ENCODE measurements around the gene NUP88.

NUP88 gene

DNA sequence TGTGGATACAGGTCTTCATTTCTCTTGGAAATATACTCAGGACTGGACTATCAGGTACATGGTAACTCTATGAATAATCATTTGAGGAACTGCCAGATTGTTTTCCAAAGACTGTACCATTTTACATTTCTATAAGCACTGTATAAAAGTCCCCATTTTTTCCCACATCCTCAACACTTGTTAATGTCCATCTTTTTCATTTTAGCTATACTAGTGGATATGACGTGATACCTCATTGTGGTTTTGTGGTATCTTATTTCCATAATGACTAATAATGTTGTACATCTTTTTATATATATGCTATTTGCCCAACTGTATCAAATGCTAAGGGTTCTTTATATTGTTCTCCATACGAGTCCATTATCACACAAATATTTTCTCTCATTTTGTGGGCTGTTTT, 22.9 kb downstream of the NUP88 start:
- peaks cover 63% of the 10 kb centered on the region for H3K36me3 Mint-ChIP-seq (ENCODE audit: low read depth)

DNA sequence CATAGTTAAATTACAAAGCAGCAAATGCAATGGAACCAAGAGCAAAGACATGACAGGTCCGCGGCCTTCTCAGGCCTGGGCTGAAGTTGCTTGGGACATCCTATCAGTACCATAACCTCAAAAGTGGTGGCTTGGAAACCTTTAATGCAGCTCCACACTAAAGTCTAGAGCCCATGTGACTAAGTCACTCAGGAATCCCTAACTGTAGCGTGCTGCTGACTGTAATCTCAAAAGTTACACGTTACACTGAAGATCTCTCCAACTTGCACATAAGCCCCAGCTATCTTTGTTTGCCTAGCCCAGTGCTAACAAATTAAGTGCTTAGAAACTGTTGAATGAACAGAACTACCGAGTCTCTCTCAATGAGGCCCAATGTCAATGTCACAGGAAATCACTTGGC, 27.8 kb downstream of the NUP88 start:
- Mint-ChIP-seq H3K9me3 (no peaks in the 10 kb centered on the region), H3K4me1 (ENCODE audit: low read depth) (peaks cover 11% of the 10 kb centered on the region), H3K27me3 (no peaks in the 10 kb centered on the region), H3K27ac (peak overlapping the region; percentile 19), H3K4me3 (no peak overlapping the region), H3K36me3 (ENCODE audit: low read depth) (peaks cover 72% of the 10 kb centered on the region)

More for the DNA sequence above, 22.9 kb downstream of the NUP88 start:
- H3K4me3 Mint-ChIP-seq: no peak overlapping the region
- H3K27ac Mint-ChIP-seq: peak overlapping the region; percentile 72
- H3K27me3 Mint-ChIP-seq: no peaks in the 10 kb centered on the region
- no peaks in the 10 kb centered on the region for H3K9me3 Mint-ChIP-seq
- peaks cover 16% of the 10 kb centered on the region for H3K4me1 Mint-ChIP-seq (ENCODE audit: low read depth)

GRCh38 chr17:5381542-5381941, 37.9 kb downstream of the NUP88 start:
- Mint-ChIP-seq H3K4me1 (ENCODE audit: low read depth) (peaks cover 3% of the 10 kb centered on the region), H3K27ac (peak overlapping the region; percentile 85), H3K36me3 (ENCODE audit: low read depth) (peaks cover 89% of the 10 kb centered on the region), H3K4me3 (no peak overlapping the region), H3K9me3 (no peaks in the 10 kb centered on the region), H3K27me3 (no peaks in the 10 kb centered on the region)

DNA sequence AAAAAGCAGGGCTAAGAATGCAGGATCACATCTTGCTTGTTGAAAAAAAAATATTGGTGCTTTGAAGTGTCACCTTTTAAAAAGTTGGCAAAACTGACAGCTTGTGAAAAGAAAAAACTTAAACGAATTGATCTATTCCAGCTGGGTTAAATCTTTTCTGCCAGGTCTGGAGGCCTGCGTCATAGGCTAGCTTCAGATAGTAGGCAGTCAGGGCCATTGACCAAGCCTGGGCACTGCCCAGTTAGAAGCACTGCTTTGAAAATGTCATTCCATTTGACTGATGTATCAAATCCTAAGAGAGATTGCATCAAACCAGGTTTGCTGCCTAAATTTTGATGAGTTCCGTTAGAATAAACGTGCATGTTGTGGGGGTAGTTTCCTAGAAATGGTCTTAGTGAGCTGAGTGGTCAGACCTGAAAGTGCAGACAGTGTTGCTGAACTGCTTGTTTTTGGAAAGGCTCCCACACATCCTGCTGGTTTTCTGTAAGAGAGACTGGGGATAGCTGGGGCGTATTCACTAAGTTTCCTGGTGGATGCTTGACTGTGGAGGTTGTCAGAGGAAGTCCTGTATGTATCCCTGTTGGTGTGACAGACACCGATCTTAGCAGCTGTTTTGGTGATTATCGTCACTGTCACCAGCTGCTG, 38.8 kb downstream of the NUP88 start:
- Mint-ChIP-seq H3K27ac (peak overlapping the region; percentile 53), H3K36me3 (ENCODE audit: low read depth) (peaks cover 89% of the 10 kb centered on the region), H3K4me1 (ENCODE audit: low read depth) (peaks cover 3% of the 10 kb centered on the region), H3K4me3 (no peak overlapping the region), H3K9me3 (no peaks in the 10 kb centered on the region), H3K27me3 (no peaks in the 10 kb centered on the region)

- peak overlapping the region; percentile 69 for H3K27ac Mint-ChIP-seq
- no peak overlapping the region for H3K4me3 Mint-ChIP-seq
- H3K4me1 Mint-ChIP-seq (ENCODE audit: low read depth): peaks cover 3% of the 10 kb centered on the region
- no peaks in the 10 kb centered on the region for H3K27me3 Mint-ChIP-seq
- no peaks in the 10 kb centered on the region for H3K9me3 Mint-ChIP-seq
- peaks cover 79% of the 10 kb centered on the region for H3K36me3 Mint-ChIP-seq (ENCODE audit: low read depth)
These were observed 39.9 kb downstream of the NUP88 start for GRCh38 chr17:5379351-5380107.

- H3K36me3 Mint-ChIP-seq (ENCODE audit: low read depth): peaks cover 75% of the 10 kb centered on the region
These were observed 40.8 kb downstream of the NUP88 start for GRCh38 chr17:5378566-5379207.

DNA sequence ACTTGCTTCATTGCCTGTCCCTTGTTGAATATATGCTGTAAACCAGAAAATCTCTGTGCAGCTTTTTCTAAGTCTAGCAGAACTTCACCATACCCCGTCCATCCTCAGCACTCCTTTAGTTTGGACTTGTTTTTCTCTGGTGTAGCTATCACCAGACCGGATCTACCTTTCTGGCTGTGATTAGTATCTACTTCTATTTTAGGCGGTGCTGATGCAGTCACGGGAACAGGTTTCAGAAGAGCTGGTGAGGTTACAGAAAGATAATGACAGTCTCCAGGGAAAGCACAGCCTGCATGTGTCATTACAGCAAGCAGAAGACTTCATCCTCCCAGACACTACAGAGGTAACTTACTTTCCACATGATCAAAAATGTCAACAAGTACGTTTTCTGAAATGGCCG, 46.4 kb downstream of the NUP88 start:
- Mint-ChIP-seq H3K27ac (no peak overlapping the region), H3K27me3 (no peaks in the 10 kb centered on the region), H3K36me3 (ENCODE audit: low read depth) (peaks cover 57% of the 10 kb centered on the region), H3K4me3 (no peak overlapping the region), H3K4me1 (ENCODE audit: low read depth) (peaks cover under 1% of the 10 kb centered on the region), H3K9me3 (no peaks in the 10 kb centered on the region)

More at GRCh38 chr17:5378566-5379207, 40.8 kb downstream of the NUP88 start:
- Mint-ChIP-seq H3K4me3 (no peak overlapping the region), H3K4me1 (ENCODE audit: low read depth) (peaks cover 3% of the 10 kb centered on the region), H3K27me3 (no peaks in the 10 kb centered on the region), H3K9me3 (no peaks in the 10 kb centered on the region), H3K27ac (peak overlapping the region; percentile 73)

- Mint-ChIP-seq H3K27ac (no peak overlapping the region), H3K4me3 (no peak overlapping the region), H3K36me3 (ENCODE audit: low read depth) (peaks cover 49% of the 10 kb centered on the region), H3K4me1 (ENCODE audit: low read depth) (no peaks in the 10 kb centered on the region), H3K9me3 (no peaks in the 10 kb centered on the region), H3K27me3 (no peaks in the 10 kb centered on the region)
These were observed 49.1 kb downstream of the NUP88 start for GRCh38 chr17:5370411-5370810.

- no peak overlapping the region for H3K27ac Mint-ChIP-seq
- no peaks in the 10 kb centered on the region for H3K9me3 Mint-ChIP-seq
- H3K4me3 Mint-ChIP-seq: no peak overlapping the region
- no peaks in the 10 kb centered on the region for H3K4me1 Mint-ChIP-seq (ENCODE audit: low read depth)
- H3K27me3 Mint-ChIP-seq: no peaks in the 10 kb centered on the region
- H3K36me3 Mint-ChIP-seq (ENCODE audit: low read depth): peaks cover 54% of the 10 kb centered on the region
These were observed 53.6 kb downstream of the NUP88 start for GRCh38 chr17:5365831-5366230.

DNA sequence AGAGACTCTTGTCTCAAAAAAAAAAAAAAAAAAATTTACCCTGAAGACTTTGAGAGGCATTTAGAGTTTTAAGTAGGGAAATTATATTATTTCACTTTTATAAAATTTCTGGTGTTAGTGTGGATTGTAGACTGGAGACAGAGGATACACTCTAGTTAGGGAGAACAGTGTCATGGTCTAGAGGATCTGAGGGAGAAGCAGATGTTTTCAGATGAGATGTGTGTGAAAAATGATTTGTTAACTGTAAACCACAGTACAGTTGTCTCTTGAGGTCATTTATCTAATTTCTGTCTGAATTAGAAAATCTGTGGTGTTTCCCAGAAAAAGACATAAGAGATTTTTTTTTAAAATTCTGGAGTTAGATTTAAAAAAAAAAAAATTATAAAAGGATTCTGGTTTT, 54.8 kb downstream of the NUP88 start:
- Mint-ChIP-seq H3K9me3 (no peaks in the 10 kb centered on the region), H3K27ac (peak overlapping the region; percentile 73), H3K4me3 (no peak overlapping the region), H3K36me3 (ENCODE audit: low read depth) (peaks cover 52% of the 10 kb centered on the region), H3K4me1 (ENCODE audit: low read depth) (no peaks in the 10 kb centered on the region), H3K27me3 (no peaks in the 10 kb centered on the region)

DNA sequence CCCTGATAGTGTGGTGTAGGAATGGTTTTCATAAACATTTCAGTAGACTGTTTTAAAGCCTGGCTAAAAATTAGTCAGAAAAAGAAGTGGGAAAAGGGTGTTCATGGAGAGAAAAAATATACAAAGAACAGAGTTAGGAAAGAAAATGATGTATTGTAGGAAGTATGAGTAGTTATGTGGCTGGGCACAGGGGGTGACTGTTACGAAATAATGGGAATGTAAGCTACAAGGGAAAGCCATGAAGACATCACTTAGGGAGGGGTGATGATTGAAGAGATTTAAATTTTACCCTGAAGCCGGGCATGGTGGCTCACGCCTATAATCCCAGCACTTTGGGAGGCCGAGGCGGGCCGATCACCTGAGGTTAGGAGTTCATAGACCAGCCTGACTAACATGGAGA, 55.3 kb downstream of the NUP88 start:
- Mint-ChIP-seq H3K4me3 (no peak overlapping the region), H3K27me3 (no peaks in the 10 kb centered on the region), H3K4me1 (ENCODE audit: low read depth) (no peaks in the 10 kb centered on the region), H3K36me3 (ENCODE audit: low read depth) (peaks cover 52% of the 10 kb centered on the region), H3K27ac (peak overlapping the region; percentile 54), H3K9me3 (no peaks in the 10 kb centered on the region)

- Mint-ChIP-seq H3K36me3 (ENCODE audit: low read depth) (peaks cover 51% of the 10 kb centered on the region), H3K4me1 (ENCODE audit: low read depth) (no peaks in the 10 kb centered on the region), H3K27me3 (no peaks in the 10 kb centered on the region), H3K27ac (no peak overlapping the region), H3K4me3 (no peak overlapping the region), H3K9me3 (no peaks in the 10 kb centered on the region)
These were observed 57.2 kb downstream of the NUP88 start for GRCh38 chr17:5362162-5362811.

DNA sequence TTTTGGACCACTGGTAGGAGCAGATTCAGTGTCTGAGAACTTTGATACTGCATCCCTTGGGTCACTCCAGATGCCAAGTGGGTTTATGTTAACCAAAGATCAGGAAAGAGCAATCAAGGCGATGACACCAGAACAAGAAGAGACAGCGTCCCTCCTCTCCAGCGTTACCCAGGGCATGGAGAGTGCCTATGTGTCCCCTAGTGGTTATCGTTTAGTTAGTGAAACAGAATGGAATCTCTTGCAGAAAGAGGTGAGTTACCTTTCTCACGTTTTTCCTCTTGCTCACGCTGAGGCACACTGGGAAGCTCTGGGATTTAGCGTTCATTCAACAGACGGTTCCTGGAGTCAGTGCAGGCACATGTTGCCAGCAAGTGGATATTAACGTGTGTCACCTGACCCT, 58.0 kb downstream of the NUP88 start:
- Mint-ChIP-seq H3K27me3 (no peaks in the 10 kb centered on the region), H3K36me3 (ENCODE audit: low read depth) (peaks cover 55% of the 10 kb centered on the region), H3K4me3 (no peak overlapping the region), H3K27ac (no peak overlapping the region), H3K9me3 (no peaks in the 10 kb centered on the region), H3K4me1 (ENCODE audit: low read depth) (no peaks in the 10 kb centered on the region)

DNA sequence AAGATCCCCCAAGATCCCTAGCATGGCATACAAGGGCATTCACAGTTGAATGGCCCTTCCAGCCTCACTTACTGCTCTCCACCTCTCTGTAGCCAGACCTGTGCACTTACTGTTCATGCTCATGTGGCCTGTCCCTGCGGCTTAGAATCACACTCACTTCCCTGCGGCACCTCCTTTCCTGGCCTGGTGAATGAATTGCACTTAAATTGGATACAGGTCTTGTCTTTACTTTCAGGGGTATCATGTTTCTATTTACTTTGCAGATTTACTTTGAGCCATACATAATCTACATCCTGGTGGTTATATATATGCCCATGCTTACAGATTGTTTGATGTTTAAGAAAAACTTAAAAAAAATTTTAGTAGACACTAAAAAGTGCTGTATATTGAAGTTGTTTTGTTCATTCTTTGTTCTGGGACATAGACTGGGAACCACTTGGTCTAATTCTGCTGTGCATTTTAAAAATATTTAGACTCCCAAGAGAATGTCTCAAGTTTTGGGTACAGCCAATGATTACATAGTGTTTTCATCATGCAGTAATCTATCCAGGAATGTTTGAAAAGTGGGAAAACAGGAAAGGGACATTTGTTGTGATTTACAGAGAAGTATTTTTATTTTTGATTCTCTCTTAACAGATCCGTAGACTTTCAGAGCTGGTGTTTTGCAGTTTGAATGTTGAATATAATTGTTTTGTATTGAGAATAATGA, 63.9 kb downstream of the NUP88 start:
- Mint-ChIP-seq H3K9me3 (no peaks in the 10 kb centered on the region), H3K36me3 (ENCODE audit: low read depth) (peaks cover 71% of the 10 kb centered on the region), H3K27me3 (no peaks in the 10 kb centered on the region), H3K4me3 (no peak overlapping the region), H3K27ac (no peak overlapping the region), H3K4me1 (ENCODE audit: low read depth) (no peaks in the 10 kb centered on the region)
